Left ventricle myocardium inferior (tissue), 1 donor: ENCODE measurements around the gene PKDCC. TPM values are rescaled to one million over a fixed set of nuclear protein-coding genes. Genes with fewer than 3 reads are reported as not detected.
A peak's percentile ranks its signal among the peaks of the same experiment; 100 is the strongest.

Experiments used
- DNase-seq: peaks from one replicate; pipeline ENCODE4 v3.0.0-alpha.2; 2020
- H3K27ac ChIP-seq: fragments of 200-600 bp; replicated peaks from 2 replicates; pipeline ENCODE4 v1.8.0; 2021
- H3K27me3 ChIP-seq: fragments of 200-600 bp; 2 replicates; pipeline ENCODE4 v1.8.0; 2021; ENCODE audit warnings: low read depth
- H3K36me3 ChIP-seq: fragments of 200-600 bp; 2 replicates; pipeline ENCODE4 v1.8.0; 2021
- H3K4me1 ChIP-seq: fragments of 200-600 bp; 2 replicates; pipeline ENCODE4 v1.8.0; 2021
- H3K4me3 ChIP-seq: fragments of 200-600 bp; 2 replicates; pipeline ENCODE4 v1.8.0; 2021; ENCODE audit warnings: mild to moderate bottlenecking, moderate library complexity
- H3K9me3 ChIP-seq: fragments of 200-600 bp; replicated peaks from 2 replicates; pipeline ENCODE4 v1.8.0; 2021
- CTCF ChIP-seq: fragments of 200-600 bp; IDR thresholded peaks from 2 replicates; pipeline ENCODE4 v1.8.0; 2021; ENCODE audit warnings: antibody characterized with exemption, mild to moderate bottlenecking, borderline replicate concordance
- intact Hi-C: fragments of 100-400 bp; cut with micrococcal nuclease; formaldehyde crosslinking; loops from one replicate; pipeline ENCODE4 v1.11.0; 2022
- total RNA-seq: library from RNA; stranded (reverse); fragmentation: NEBNext Ultra II Directional; extraction: Animal tissue kit (Norgen Biotek cat#: 25700); gene quantifications from one replicate; pipeline ENCODE4 v1.2.1, GENCODE V29; 2021
- donor health status: DM: no; HTN: yes; CAD: no; lungs with severe emphysema.

The PKDCC gene
- total RNA-seq, 1 donor from 2014 or later = 88.7 TPM

DNA sequence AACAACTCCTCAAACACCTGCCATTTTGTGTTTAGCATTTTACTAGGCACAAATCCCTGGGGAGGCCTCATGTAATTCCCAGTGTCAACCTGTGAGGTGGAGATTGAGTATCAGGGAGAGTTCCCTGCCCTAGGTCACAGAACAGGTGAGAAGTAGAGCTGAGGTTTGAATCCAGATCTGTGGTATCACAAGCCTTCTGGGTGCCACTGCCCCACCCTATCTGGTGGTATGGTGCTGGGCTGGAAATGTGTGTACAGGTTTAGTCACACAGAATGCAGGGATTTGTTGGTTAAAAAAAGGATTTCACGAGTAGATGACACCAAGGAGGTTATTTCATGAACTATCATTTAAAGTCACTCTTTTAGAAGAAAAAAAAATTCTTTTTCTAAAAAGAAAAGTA is 35.7 kb upstream of the PKDCC start:
- intact Hi-C loops = no loop called here
- TF ChIP-seq CTCF = no peak
- Histone ChIP-seq H3K27me3 (no peaks in the 10 kb centered on the region), H3K9me3 (no peaks in the 10 kb centered on the region), H3K4me3 (no peak overlapping the region), H3K27ac (no peak overlapping the region), H3K4me1 (peaks cover 5% of the 10 kb centered on the region), H3K36me3 (no peaks in the 10 kb centered on the region)
- no peak for DNase-seq

DNA sequence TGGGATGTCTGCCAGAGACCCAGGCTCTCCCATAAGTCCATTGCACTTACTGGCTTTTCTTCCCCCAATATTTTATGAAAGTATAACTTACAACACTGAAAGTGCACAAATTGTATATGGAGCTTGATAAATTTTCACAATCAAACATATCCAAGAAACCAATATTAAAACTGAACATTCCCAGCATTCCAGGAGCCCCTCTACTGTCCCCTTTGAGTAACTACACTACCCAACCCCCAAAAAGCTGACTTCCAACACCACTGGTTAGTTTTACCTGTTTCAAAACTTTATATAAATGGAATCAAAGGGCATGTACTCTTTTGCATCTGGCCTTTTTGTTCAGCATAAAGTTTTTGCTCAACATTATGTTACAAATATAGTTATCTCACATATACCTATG is 35.2 kb upstream of the PKDCC start:
- intact Hi-C loops = no loop called here
- no peak overlapping the region for H3K4me3 ChIP-seq
- no peaks in the 10 kb centered on the region for H3K27me3 ChIP-seq
- TF ChIP-seq CTCF = no peak
- no peak for DNase-seq
- H3K36me3 ChIP-seq = no peaks in the 10 kb centered on the region
- H3K27ac ChIP-seq = no peak overlapping the region
- H3K9me3 ChIP-seq = no peaks in the 10 kb centered on the region
- peaks cover 5% of the 10 kb centered on the region for H3K4me1 ChIP-seq

DNA sequence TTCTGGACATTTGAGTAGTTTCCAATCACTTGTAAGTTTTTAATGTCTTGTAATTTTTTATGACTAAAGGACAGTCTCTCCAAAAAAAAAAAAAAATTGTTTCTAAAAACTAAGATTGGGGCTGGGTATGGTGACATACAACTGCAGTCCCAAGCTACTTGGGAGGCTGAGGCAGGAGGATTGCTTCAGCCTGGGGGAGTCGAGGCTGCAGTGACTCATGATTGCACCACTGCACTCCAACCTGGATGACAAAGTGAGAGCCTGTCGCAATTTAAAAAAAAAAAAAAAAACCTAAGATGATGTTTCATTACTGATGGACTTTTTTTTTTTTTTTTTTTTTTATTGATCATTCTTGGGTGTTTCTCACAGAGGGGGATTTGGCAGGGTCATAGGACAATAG is 34.4 kb upstream of the PKDCC start:
- intact Hi-C loops = no loop called here
- Histone ChIP-seq H3K9me3 (no peaks in the 10 kb centered on the region), H3K4me3 (no peak overlapping the region), H3K36me3 (no peaks in the 10 kb centered on the region), H3K27ac (no peak overlapping the region), H3K4me1 (peaks cover 5% of the 10 kb centered on the region), H3K27me3 (no peaks in the 10 kb centered on the region)
- no peak for TF ChIP-seq CTCF
- DNase-seq = no peak

DNA sequence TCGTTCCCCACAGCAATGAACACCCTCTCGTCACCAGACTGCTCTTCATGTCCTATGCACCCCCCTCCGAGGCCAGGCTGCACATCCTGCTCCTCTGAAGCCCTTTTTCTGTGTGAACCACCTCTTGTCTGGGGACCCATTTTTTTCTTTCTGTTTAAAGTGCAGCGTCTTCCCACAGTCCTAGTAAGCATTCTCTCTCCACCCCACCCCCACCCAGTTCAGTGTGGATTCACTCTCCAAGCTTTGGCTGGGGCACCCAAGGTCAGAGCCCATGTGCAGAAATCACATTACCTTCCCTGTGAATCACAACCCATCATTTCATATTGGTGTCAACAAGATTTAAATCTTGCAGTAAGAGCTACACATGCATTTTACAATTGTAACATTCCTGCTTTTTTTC is 26.4 kb upstream of the PKDCC start:
- H3K4me3 ChIP-seq = no peak overlapping the region
- peaks cover 41% of the 10 kb centered on the region for H3K4me1 ChIP-seq
- H3K9me3 ChIP-seq = no peaks in the 10 kb centered on the region
- no peak for DNase-seq
- H3K27ac ChIP-seq = peak overlapping the region; percentile 54
- no peaks in the 10 kb centered on the region for H3K27me3 ChIP-seq
- TF ChIP-seq CTCF = no peak
- intact Hi-C loops = loop anchor here (10.0 kb wide), 1 partner anchor 87 kb away; no protein-coding TSS in a partner anchor
- no peaks in the 10 kb centered on the region for H3K36me3 ChIP-seq

GRCh38 chr2:42025151-42025582 is 22.7 kb upstream of the PKDCC start:
- peak overlapping the region; percentile 67 for H3K27ac ChIP-seq
- H3K36me3 ChIP-seq = no peaks in the 10 kb centered on the region
- H3K4me3 ChIP-seq = no peak overlapping the region
- no peaks in the 10 kb centered on the region for H3K27me3 ChIP-seq
- peaks cover 60% of the 10 kb centered on the region for H3K4me1 ChIP-seq
- TF ChIP-seq CTCF = no peak
- peak; percentile 34 for DNase-seq
- no peaks in the 10 kb centered on the region for H3K9me3 ChIP-seq
- intact Hi-C loops = loop anchor here (10.0 kb wide), 1 partner anchor 90 kb away; no protein-coding TSS in a partner anchor
